Ascending aorta (tissue), 2 donors: ENCODE results near the gene RARRES1. TPM values are rescaled to one million over a fixed set of nuclear protein-coding genes. Genes with fewer than 3 reads are reported as not detected.
A peak's percentile ranks its signal among the peaks of the same experiment; 100 is the strongest.

Source experiments
- DNase-seq, 2 donors: peaks; one replicate each; pipeline ENCODE4 v3.0.0-alpha.2; 2019; ENCODE audit warnings: low spot score in 2 of 2
- H3K27ac ChIP-seq, 2 donors: fragments of 200-600 bp; sonication (generic); one replicate each; pipeline ENCODE4 v1.5.1; 2016 to 2017; ENCODE audit warnings: mild to moderate bottlenecking in 1 of 2
- H3K27me3 ChIP-seq: fragments of 200-600 bp; sonication (generic); one replicate; pipeline ENCODE4 v1.5.1; 2017
- H3K36me3 ChIP-seq, 2 donors: fragments of 200-600 bp; sonication (generic); one replicate each; pipeline ENCODE4 v1.5.1; 2016
- H3K4me1 ChIP-seq, 2 donors: fragments of 200-600 bp; sonication (generic); one replicate each; pipeline ENCODE4 v1.5.1; 2016 to 2017; ENCODE audit warnings: mild to moderate bottlenecking in 1 of 2
- H3K4me3 ChIP-seq, 2 donors: fragments of 200-600 bp; sonication (generic); one replicate each; pipeline ENCODE4 v1.5.1; 2016 to 2017; ENCODE audit warnings: mild to moderate bottlenecking in 1 of 2
- H3K9me3 ChIP-seq, 2 donors: fragments of 200-600 bp; sonication (generic); one replicate each; pipeline ENCODE4 v1.5.1; 2016
- intact Hi-C: fragments of 100-400 bp; cut with DNase I; formaldehyde crosslinking; loops from one replicate; pipeline ENCODE4 v1.15.1; 2023
- total RNA-seq: library from RNA; depleted of rRNA; stranded (reverse); fragments of >200 nt; gene quantifications from one replicate; pipeline ENCODE4 v1.1.0, GENCODE V29; 2016
- TF ChIP-seq, protein P1 (sequence below), 3 experiments: fragments of 200-600 bp in 2 of 3; fragments of 450-650 bp in 1 of 3; sonication (generic) in 2 of 3; IDR thresholded peaks; one replicate each; pipeline ENCODE4 v1.5.1; 2016 to 2019; ENCODE audit warnings: antibody characterized with exemption in 3 of 3, mild to moderate bottlenecking in 1 of 3, moderate library complexity in 1 of 3

The RARRES1 gene
- total RNA-seq, 1 donor from 2014 or later = 520 TPM

DNA sequence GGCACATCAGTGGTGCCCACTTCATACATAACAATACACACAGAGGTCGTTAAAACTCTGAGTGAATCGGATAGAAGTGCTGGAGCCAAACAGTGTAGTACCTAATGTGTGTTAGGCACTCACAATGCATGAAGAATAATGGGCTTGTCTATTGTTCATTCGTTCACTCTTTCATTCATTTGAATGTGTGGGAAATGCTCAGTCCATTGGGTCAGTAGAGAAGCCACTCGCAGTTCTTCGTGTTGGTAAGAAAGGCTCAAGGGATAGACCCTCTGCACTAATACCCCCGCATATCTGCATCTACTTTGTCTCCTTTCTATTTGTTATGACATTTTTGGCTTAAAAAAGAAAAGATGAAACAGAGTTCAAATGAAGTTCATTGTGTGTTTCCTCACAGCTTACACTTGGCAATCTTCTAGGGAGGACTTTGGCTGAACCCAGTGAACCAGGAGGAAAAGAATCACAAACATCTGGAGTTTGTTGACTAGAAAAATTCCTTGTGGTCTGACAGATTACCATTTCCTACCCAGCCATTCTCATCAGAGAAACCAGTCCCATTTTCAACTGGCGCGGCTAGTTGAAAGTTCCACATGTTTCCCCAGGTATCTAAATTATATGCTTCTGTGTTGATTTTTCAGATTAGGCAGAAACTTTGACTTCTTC lies 36.8 kb upstream of the RARRES1 start:
- no peak for DNase-seq
- H3K9me3 ChIP-seq = no peaks in the 10 kb centered on the region
- TF ChIP-seq, protein P1, sequence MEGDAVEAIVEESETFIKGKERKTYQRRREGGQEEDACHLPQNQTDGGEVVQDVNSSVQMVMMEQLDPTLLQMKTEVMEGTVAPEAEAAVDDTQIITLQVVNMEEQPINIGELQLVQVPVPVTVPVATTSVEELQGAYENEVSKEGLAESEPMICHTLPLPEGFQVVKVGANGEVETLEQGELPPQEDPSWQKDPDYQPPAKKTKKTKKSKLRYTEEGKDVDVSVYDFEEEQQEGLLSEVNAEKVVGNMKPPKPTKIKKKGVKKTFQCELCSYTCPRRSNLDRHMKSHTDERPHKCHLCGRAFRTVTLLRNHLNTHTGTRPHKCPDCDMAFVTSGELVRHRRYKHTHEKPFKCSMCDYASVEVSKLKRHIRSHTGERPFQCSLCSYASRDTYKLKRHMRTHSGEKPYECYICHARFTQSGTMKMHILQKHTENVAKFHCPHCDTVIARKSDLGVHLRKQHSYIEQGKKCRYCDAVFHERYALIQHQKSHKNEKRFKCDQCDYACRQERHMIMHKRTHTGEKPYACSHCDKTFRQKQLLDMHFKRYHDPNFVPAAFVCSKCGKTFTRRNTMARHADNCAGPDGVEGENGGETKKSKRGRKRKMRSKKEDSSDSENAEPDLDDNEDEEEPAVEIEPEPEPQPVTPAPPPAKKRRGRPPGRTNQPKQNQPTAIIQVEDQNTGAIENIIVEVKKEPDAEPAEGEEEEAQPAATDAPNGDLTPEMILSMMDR (IDR thresholded peaks at IDR 0.05) = no peak
- no peaks in the 10 kb centered on the region for H3K36me3 ChIP-seq
- intact Hi-C loops = loop anchor here (2.0 kb wide), 1 partner anchor 42 kb away; no protein-coding TSS in a partner anchor
- H3K4me1 ChIP-seq = peaks cover 0 to 17% of the 10 kb centered on the region in 2 donors
- H3K27ac ChIP-seq = peak overlapping the region; percentile 10 to 51
- H3K4me3 ChIP-seq = peak overlapping the region in 1 of 2 donors; percentile 44
- H3K27me3 ChIP-seq = no peaks in the 10 kb centered on the region

DNA sequence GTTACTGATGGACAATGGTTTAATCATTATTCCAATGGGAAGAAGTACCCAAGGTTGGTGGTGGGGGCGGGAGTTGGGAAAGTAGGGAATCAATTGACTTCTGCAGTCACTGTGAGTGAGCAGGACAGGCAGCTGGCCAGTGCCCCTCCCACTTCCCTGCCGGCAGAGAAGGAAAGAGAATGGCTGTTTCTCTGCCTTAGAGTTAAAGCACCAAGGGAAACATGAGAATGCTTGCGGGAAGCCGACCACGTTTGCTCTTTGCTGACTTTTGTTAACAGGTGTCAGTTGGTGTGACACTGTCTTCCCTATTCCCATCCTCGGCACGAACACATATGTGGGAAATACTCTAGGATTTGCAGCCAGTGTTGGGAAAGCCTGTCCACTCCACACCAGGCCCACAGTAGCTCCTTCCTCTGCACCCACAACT lies 36.1 kb upstream of the RARRES1 start:
- no peaks in the 10 kb centered on the region for H3K36me3 ChIP-seq
- H3K27me3 ChIP-seq = no peaks in the 10 kb centered on the region
- H3K9me3 ChIP-seq = no peaks in the 10 kb centered on the region
- intact Hi-C loops = loop anchor here (2.0 kb wide), 1 partner anchor 42 kb away; no protein-coding TSS in a partner anchor
- peak in 1 of 2 donors; percentile 74 for DNase-seq
- peak overlapping the region in 1 of 2 donors; percentile 51 for H3K27ac ChIP-seq
- peaks cover 0 to 17% of the 10 kb centered on the region in 2 donors for H3K4me1 ChIP-seq
- peak overlapping the region in 1 of 2 donors; percentile 44 for H3K4me3 ChIP-seq
- TF ChIP-seq, protein P1 (IDR thresholded peaks at IDR 0.05) = no peak

DNA sequence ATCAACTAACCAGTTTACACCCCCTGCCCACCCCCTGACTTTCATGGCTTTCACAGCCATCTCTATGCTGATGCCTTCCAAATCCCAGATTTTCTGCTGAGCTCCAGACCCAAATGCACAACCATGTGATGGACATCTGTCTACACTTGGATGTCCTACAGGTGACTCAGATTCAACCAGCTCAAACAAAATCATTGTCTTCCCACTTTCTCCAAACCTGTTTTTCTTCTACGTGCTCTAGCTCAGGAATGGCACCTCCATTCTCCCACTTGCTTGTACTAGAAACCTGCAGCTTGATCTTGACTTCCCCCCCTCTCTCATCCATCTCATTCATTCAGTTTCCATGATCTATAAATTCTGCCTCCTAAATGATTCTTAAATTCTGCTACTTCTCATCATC lies 34.1 kb upstream of the RARRES1 start:
- DNase-seq = no peak
- H3K4me1 ChIP-seq = peaks cover 0 to 17% of the 10 kb centered on the region in 2 donors

DNA sequence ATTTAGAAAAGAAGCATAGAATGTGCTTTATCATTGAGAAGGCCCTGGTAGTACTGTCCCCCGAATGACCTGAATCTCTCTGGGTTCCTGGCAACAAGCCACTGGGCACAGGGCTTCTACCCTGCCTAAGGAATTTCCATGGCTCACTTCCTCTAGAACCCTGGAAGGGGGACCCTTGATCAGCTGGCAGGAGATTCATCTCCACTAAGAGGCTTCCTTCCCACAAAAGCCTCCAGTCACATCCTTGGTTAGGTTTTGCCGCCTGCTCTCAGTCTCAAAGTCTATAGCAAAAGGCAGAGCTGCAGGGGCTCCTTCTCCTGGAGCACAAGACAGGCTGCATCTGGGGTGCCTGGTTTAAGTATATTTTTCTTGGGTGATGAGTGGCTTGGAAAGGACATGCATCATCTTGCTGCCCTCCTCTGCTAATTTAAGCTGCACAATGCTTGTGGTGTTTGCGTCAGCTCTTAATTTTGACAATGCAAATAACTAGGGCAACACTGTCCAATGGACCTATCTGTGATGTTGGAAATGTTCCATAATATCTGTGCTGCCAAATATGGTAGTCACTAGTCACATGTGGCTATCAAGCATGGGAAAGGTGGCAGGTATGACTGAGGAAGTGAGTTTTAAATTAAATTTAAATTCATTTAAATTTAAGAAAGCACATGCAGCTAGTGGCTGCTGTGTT lies 33.4 kb upstream of the RARRES1 start:
- H3K4me3 ChIP-seq = no peak overlapping the region
- H3K27me3 ChIP-seq = no peaks in the 10 kb centered on the region
- TF ChIP-seq, protein P1 (IDR thresholded peaks at IDR 0.05) = no peak
- DNase-seq = no peak
- intact Hi-C loops = no loop called here
- H3K27ac ChIP-seq = no peak overlapping the region
- no peaks in the 10 kb centered on the region for H3K9me3 ChIP-seq
- no peaks in the 10 kb centered on the region for H3K36me3 ChIP-seq
- peaks cover 0 to 17% of the 10 kb centered on the region in 2 donors for H3K4me1 ChIP-seq

More for the DNA sequence above, 34.1 kb upstream of the RARRES1 start:
- intact Hi-C loops = no loop called here
- Histone ChIP-seq H3K36me3 (no peaks in the 10 kb centered on the region), H3K27me3 (no peaks in the 10 kb centered on the region), H3K4me3 (no peak overlapping the region), H3K9me3 (no peaks in the 10 kb centered on the region), H3K27ac (no peak overlapping the region)
- TF ChIP-seq, protein P1 (IDR thresholded peaks at IDR 0.05) = no peak

DNA sequence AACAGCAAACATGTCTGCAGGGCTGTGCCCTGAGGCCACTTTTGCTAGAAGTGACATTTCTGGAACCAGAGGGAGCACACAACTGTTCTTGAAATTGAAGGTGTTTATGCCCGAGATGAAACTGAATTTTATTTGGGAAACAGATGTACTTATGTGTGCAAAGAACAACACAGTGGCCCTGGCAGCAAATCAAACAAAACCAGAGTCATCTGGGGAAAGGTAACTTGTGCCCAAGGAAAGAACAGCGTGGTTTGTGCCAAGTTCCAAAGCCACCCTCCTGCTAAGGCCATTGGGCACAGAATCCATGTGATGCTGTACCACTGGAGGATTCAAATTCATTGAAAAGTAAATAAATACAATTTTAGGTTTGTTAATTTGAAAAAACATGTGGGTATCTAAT lies 31.2 kb upstream of the RARRES1 start:
- H3K9me3 ChIP-seq = no peaks in the 10 kb centered on the region
- TF ChIP-seq, protein P1 (IDR thresholded peaks at IDR 0.05) = no peak
- DNase-seq = no peak
- no peak overlapping the region for H3K4me3 ChIP-seq
- H3K27me3 ChIP-seq = no peaks in the 10 kb centered on the region
- intact Hi-C loops = no loop called here
- H3K36me3 ChIP-seq = no peaks in the 10 kb centered on the region
- H3K27ac ChIP-seq = no peak overlapping the region
- peaks cover 0 to 10% of the 10 kb centered on the region in 2 donors for H3K4me1 ChIP-seq
